GM13976 (cell line): ENCODE measurements around the gene MGA.

ENCODE experiments used
- DNase-seq: peaks from one replicate; pipeline ENCODE4 v3.0.0; 2012; ENCODE audit warnings: low spot score
- in situ Hi-C: fragments of 300-500 bp; cut with MboI; formaldehyde crosslinking; loops from one replicate; pipeline ENCODE4 v1.12.0; 2022; ENCODE audit warnings: low sequenced_read_pairs, mixed read lengths, inconsistent platforms; ENCODE audit not compliant: unreplicated experiment
- TF ChIP-seq, protein P1 (sequence below): IDR thresholded peaks from 2 replicates; pipeline ENCODE4 v1.5.1; 2012; ENCODE audit warnings: borderline replicate concordance, mild to moderate bottlenecking; ENCODE audit not compliant: insufficient read depth; ENCODE audit errors: extremely low read depth, missing control alignments, control extremely low read depth

The MGA gene

DNA sequence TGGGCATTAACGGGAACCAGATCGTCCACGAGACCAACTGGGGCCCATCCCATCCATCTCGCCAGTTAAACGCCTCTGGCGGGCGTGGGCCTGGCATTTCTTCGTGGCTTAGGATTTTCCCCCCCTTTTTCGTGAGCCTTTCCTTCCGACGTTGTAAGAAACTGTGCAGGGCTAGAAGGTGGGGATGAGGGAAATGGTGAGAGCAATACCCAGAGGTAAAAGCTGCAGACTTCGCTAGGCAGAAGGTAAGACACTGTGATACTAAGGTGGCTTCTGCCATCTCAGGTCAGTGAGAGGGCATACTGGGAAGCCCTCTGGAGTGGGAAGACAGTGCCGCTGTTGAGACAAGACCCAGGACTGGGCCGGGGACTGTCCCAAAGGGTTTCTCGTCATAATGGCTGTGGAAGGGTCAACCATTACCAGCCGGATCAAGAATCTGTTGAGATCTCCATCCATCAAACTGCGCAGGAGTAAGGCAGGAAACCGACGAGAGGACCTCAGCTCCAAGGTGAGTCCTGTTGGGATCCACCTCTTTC, 114.7 kb downstream of the MGA start:
- DNase-seq, result no peak
- in situ Hi-C loops, result loop anchor here (5.0 kb wide), 1 partner anchor 32 kb away; no protein-coding TSS in a partner anchor
- TF ChIP-seq, protein P1, sequence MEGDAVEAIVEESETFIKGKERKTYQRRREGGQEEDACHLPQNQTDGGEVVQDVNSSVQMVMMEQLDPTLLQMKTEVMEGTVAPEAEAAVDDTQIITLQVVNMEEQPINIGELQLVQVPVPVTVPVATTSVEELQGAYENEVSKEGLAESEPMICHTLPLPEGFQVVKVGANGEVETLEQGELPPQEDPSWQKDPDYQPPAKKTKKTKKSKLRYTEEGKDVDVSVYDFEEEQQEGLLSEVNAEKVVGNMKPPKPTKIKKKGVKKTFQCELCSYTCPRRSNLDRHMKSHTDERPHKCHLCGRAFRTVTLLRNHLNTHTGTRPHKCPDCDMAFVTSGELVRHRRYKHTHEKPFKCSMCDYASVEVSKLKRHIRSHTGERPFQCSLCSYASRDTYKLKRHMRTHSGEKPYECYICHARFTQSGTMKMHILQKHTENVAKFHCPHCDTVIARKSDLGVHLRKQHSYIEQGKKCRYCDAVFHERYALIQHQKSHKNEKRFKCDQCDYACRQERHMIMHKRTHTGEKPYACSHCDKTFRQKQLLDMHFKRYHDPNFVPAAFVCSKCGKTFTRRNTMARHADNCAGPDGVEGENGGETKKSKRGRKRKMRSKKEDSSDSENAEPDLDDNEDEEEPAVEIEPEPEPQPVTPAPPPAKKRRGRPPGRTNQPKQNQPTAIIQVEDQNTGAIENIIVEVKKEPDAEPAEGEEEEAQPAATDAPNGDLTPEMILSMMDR, result no peak

DNA sequence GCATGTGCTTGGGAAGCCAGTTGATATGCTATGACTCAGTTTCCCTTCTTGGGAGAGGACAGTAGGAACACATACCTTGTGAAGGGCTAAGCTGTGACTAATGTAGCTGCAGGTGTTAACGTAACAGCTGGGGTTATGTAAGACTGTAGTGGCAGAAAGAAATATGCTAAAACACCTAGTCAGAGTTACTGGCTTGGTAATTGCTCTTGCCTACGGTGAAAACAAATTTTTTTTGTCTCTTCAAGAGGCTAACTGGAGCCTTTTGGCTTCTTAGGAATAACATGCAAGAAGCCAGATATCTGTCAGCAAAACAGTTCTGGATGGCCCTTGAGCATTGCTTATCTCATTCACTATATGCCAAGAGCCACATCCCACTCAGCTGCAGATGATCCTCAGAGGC, 115.4 kb downstream of the MGA start:
- in situ Hi-C loops, result no loop called here

DNA sequence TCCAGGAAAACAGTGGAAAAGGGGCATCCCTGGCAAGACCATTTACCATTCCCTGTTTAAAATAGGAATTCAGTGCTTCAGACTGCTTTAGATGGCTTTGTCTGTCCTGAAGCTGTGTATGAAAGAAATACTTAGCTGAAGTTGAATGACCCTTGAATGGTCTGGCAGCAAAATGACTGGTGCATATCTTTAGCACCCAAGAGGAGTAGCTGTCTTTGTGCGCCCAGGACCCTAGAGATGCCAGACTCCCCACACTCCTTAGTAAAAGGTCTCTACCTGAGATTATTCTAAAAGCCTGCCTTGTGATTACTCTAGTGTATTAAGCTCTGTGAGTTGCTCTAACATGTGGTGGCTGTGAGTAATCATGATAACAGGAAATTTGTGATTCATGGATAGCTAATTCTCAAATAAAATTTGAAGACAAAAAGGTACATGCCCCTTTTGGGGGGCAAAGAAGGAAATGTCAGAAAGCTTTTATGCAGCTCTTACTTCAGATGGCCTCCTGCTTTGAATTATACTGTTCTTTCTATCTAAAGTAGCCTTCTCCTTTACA, 117.3 kb downstream of the MGA start:
- TF ChIP-seq, protein P1, result no peak
- DNase-seq, result no peak
- in situ Hi-C loops, result no loop called here

More for the DNA sequence above, 115.4 kb downstream of the MGA start:
- DNase-seq, result no peak
- TF ChIP-seq, protein P1, result no peak

DNA sequence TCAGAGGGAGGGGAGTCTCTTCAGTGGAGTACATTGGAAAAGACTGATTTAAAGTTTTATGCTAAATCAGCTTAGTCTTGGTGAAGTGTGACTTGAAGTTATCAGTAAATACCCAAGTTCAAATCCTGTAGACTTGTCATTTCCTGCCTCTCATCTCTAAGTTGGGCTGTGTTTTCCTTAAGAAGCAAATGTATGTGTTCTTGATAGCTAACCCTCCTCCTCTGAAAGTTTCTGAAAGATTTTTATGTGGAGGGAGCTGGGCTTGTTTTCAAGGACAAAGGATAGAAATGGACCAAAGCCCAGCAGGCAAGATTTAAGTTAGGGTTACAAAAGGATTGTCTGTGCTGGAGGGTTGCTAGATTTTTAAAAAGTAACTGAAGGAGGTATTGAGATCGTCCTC, 118.3 kb downstream of the MGA start:
- no peak for DNase-seq
- in situ Hi-C loops, result no loop called here
- TF ChIP-seq, protein P1, result no peak

DNA sequence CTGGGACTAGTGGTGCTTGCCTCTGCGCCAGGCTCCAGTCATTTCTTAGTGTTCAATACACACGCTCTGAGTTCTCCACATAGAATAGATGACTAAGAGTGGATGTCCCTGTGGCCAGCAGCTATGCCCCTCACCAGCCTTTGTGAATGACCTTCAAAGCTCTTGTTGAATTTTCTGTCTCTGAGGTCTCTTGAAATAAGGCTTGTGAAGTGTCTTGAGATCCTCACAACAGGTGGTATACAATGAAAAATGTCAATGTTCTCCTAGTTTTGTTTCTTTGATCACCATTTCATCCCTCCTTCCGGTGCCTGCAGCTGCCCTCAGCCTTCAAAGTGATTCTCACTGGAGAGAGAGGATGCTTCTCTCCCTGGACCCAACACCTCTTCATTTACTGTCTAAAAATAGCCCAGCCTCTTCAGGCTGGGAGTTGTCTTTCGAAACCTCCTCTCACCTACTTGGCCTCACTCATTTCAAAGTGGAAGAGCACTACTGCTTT, 119.5 kb downstream of the MGA start:
- no peak for DNase-seq
- TF ChIP-seq, protein P1, result no peak
- in situ Hi-C loops, result no loop called here

DNA sequence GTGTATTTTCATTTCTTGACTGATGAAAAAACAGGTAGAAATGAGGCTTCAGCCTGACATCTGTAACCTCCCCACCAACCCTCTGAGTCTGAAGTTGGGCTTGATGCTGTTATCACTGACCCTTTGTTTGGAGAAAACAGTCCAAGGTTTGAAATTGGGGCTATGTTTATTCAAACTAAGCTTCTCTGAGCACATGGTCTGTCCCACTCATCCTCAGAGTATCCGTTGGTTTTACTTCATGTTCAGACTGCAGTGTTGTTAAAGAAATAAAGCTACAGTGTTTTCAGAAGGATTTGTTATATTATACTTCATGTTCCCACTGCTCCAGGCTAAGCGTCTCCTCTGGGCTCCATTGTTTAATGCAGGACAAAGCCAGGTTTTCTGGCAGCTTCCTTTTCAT, 120.1 kb downstream of the MGA start:
- DNase-seq, result no peak
- in situ Hi-C loops, result no loop called here
- TF ChIP-seq, protein P1, result no peak
